ENCODE data around the gene WTAP. TPM values are rescaled to one million over a fixed set of nuclear protein-coding genes. Genes with fewer than 3 reads are reported as not detected.

WTAP gene
- total and polyA plus RNA-seq, 2 of the 4 experiments (the other 2 are of a cell fraction), result 30.2 to 92.3 TPM

DNA sequence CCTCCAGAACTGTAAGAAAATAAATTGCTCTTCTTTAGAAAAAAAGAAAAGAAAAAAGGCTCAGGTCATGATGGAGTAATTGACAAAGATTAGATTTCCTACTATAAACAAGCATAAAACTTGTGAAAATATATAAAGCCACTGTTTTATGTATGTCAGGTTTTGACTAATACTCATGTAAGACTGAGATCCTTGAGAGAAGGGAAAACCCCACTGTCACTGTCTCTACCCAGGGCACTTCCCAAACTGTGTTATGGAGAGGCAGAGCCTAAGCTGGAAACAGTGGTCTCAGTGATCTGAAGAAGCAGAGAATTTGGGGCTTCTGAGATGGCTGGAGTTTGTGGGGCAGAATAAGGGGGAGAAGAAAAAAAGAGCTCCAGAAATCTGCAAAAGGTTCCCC is 42.2 kb downstream of the WTAP start:
- H2BK20ac ChIP-seq (ENCODE audit: low read depth, low read length), result no peak overlapping the region
- in situ Hi-C loops (cut with MboI; ENCODE audit: low sequenced_read_pairs) (loop anchor here (10.0 kb wide), 1 partner anchor 75 kb away; the partner anchor contains the start of gene SOD2), dilution Hi-C loops (cut with HindIII; ENCODE audit: low sequenced_read_pairs, unreplicated experiment) (no loop called here), intact Hi-C loops (cut with micrococcal nuclease) (no loop called here)
- no peak overlapping the region for H2BK15ac ChIP-seq (ENCODE audit: low read depth, low read length)
- DNase-seq, result no peak
- BruUV-seq (replicated peaks), result no TSS peak
- H4K8ac ChIP-seq (ENCODE audit: low read depth in 2 of 2, low read length in 2 of 2), result no peak overlapping the region
- H3K14ac ChIP-seq (replicated peaks; ENCODE audit: low read depth, low read length), result no peak overlapping the region
- no peaks in the 10 kb centered on the region for H3K27me3 ChIP-seq (ENCODE audit: control insufficient read depth, insufficient read depth, low read length)
- H2BK120ac ChIP-seq (ENCODE audit: low read depth, low read length), result no peak overlapping the region
- H3K36me3 ChIP-seq (ENCODE audit: control insufficient read depth, insufficient read depth, low read length), result peaks cover 22% of the 10 kb centered on the region
- H3K23ac ChIP-seq (ENCODE audit: low read depth, low read length), result no peak overlapping the region
- H3K18ac ChIP-seq (ENCODE audit: low read depth, low read length), result no peak overlapping the region
- H3K79me1 ChIP-seq (ENCODE audit: low read depth in 1 of 2, low read length in 2 of 2), result no peaks in the 10 kb centered on the region; a peak in 2 of 4 replicates
- no peaks in the 10 kb centered on the region for H3K9me3 ChIP-seq (ENCODE audit: control insufficient read depth, insufficient read depth, low read length)
- no peak for ATAC-seq (ENCODE audit: low read depth)
- peaks cover 4% of the 10 kb centered on the region for H3K4me1 ChIP-seq (ENCODE audit: control insufficient read depth, insufficient read depth, low read length)
- TF ChIP-seq NFE2L2 (IDR thresholded peaks at IDR 0.05; ENCODE audit: low read depth, low read length), result no peak
- no peak for TF ChIP-seq MXI1 (IDR thresholded peaks at IDR 0.05; ENCODE audit: borderline replicate concordance, low read depth, low read length)
- TF ChIP-seq, protein P1, sequence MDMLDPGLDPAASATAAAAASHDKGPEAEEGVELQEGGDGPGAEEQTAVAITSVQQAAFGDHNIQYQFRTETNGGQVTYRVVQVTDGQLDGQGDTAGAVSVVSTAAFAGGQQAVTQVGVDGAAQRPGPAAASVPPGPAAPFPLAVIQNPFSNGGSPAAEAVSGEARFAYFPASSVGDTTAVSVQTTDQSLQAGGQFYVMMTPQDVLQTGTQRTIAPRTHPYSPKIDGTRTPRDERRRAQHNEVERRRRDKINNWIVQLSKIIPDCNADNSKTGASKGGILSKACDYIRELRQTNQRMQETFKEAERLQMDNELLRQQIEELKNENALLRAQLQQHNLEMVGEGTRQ (IDR thresholded peaks at IDR 0.05; ENCODE audit: low read depth, low read length), result no peak
- TF ChIP-seq FOS (IDR thresholded peaks at IDR 0.05; ENCODE audit: low read depth, low read length), result no peak
- TF ChIP-seq CHD1 (IDR thresholded peaks at IDR 0.05; ENCODE audit: low read depth, low read length), result no peak
- TF ChIP-seq RCOR1 (IDR thresholded peaks at IDR 0.05; ENCODE audit: insufficient replicate concordance, low read length), result no peak
- no peak for TF ChIP-seq SMC3 (IDR thresholded peaks at IDR 0.05; ENCODE audit: low read depth, low read length)
- TF ChIP-seq BHLHE40 (IDR thresholded peaks at IDR 0.05; ENCODE audit: low read depth, low read length), result no peak
- no peak for TF ChIP-seq MAFK (IDR thresholded peaks at IDR 0.05; ENCODE audit: low read depth, low read length)
- no peak for TF ChIP-seq CEBPB (IDR thresholded peaks at IDR 0.05; ENCODE audit: low read depth, low read length)
- TF ChIP-seq MAZ (IDR thresholded peaks at IDR 0.05; ENCODE audit: borderline replicate concordance, low read depth, low read length), result no peak
- no peak for TF ChIP-seq RAD21 (IDR thresholded peaks at IDR 0.05; ENCODE audit: low read length)
- TF ChIP-seq, protein P2, sequence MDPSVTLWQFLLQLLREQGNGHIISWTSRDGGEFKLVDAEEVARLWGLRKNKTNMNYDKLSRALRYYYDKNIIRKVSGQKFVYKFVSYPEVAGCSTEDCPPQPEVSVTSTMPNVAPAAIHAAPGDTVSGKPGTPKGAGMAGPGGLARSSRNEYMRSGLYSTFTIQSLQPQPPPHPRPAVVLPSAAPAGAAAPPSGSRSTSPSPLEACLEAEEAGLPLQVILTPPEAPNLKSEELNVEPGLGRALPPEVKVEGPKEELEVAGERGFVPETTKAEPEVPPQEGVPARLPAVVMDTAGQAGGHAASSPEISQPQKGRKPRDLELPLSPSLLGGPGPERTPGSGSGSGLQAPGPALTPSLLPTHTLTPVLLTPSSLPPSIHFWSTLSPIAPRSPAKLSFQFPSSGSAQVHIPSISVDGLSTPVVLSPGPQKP (IDR thresholded peaks at IDR 0.05; ENCODE audit: borderline replicate concordance, low read depth, low read length), result no peak
- TF ChIP-seq RFX5 (IDR thresholded peaks at IDR 0.05; ENCODE audit: low read depth, low read length), result no peak
- no peak for TF ChIP-seq POLR2A (IDR thresholded peaks at IDR 0.05; ENCODE audit: low read depth, low read length)
- TF ChIP-seq, protein P3, sequence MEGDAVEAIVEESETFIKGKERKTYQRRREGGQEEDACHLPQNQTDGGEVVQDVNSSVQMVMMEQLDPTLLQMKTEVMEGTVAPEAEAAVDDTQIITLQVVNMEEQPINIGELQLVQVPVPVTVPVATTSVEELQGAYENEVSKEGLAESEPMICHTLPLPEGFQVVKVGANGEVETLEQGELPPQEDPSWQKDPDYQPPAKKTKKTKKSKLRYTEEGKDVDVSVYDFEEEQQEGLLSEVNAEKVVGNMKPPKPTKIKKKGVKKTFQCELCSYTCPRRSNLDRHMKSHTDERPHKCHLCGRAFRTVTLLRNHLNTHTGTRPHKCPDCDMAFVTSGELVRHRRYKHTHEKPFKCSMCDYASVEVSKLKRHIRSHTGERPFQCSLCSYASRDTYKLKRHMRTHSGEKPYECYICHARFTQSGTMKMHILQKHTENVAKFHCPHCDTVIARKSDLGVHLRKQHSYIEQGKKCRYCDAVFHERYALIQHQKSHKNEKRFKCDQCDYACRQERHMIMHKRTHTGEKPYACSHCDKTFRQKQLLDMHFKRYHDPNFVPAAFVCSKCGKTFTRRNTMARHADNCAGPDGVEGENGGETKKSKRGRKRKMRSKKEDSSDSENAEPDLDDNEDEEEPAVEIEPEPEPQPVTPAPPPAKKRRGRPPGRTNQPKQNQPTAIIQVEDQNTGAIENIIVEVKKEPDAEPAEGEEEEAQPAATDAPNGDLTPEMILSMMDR (conservative IDR thresholded peaks at IDR 0.05; ENCODE audit: low read depth, low read length), result no peak
- no peak overlapping the region for H3K4ac ChIP-seq (ENCODE audit: low read depth, low read length)
- ChIA-PET CTCF (no interaction called here), POLR2A (ENCODE audit: unreplicated experiment) (no interaction called here)
- H3K27ac ChIP-seq (ENCODE audit: insufficient read depth, low read length), result no peak overlapping the region
- H3K9ac ChIP-seq (ENCODE audit: low read depth, low read length), result no peak overlapping the region
- no peak overlapping the region for H3K56ac ChIP-seq (ENCODE audit: extremely low read depth, insufficient read depth, low read length)
- H4K5ac ChIP-seq (ENCODE audit: low read depth, low read length), result no peak overlapping the region
- no peak overlapping the region for H4K91ac ChIP-seq (ENCODE audit: insufficient read depth, low read depth, low read length)
- H2AK9ac ChIP-seq (replicated peaks; ENCODE audit: low read depth, low read length, poor library complexity), result no peak overlapping the region
- no peaks in the 10 kb centered on the region for H3K9me1 ChIP-seq (ENCODE audit: insufficient read depth, low read length)
- H3K4me2 ChIP-seq (ENCODE audit: low read depth, low read length), result no peak overlapping the region
- H3K4me3 ChIP-seq (ENCODE audit: insufficient read depth, low read depth, low read length), result no peak overlapping the region
- H2AK5ac ChIP-seq (ENCODE audit: low read depth, low read length), result no peak overlapping the region
- no peak overlapping the region for H2AFZ ChIP-seq (replicated peaks; ENCODE audit: low read length, poor library complexity)
- H4K20me1 ChIP-seq (ENCODE audit: insufficient read depth, low read length), result no peaks in the 10 kb centered on the region
- H2BK5ac ChIP-seq (ENCODE audit: low read depth, low read length, poor library complexity, severe bottlenecking), result no peak overlapping the region
